Activated naive CD8-positive, alpha-beta T cell treated with anti-CD3 and anti-CD28 coated beads, Interleukin-2, amount 50 U/mL, for 24 hours (primary cell): ENCODE results near the gene MAGI3.
"Not testable (repeated sequence)": the region's sequence is repeated elsewhere in the genome, so short reads cannot be mapped to it uniquely, and the experiment has no call there.

Experiments
- ATAC-seq: fragments of 150-1000 bp; cut with Tn5 transposase; one replicate; pipeline ENCODE4 v1.10.0; 2021
- DNase-seq: peaks from one replicate; pipeline ENCODE4 v3.0.0; 2021
- H3K27ac Mint-ChIP-seq: one replicate; pipeline ENCODE4 v1.8.0; 2021; ENCODE audit warnings: mild to moderate bottlenecking, mixed read lengths
- H3K27me3 Mint-ChIP-seq: one replicate; pipeline ENCODE4 v1.8.0; 2021; ENCODE audit warnings: mixed read lengths
- H3K36me3 Mint-ChIP-seq: one replicate; pipeline ENCODE4 v1.8.0; 2021; ENCODE audit warnings: low read depth, mixed read lengths
- H3K4me1 Mint-ChIP-seq: one replicate; pipeline ENCODE4 v1.8.0; 2021; ENCODE audit warnings: mixed read lengths
- H3K4me3 Mint-ChIP-seq: one replicate; pipeline ENCODE4 v1.8.0; 2021; ENCODE audit warnings: mild to moderate bottlenecking, moderate library complexity, mixed read lengths
- H3K9me3 Mint-ChIP-seq: one replicate; pipeline ENCODE4 v1.8.0; 2021; ENCODE audit warnings: mixed read lengths

Gene MAGI3

GRCh38 chr1:113692824-113693431 is 302.6 kb downstream of the MAGI3 start:
- H3K4me3 Mint-ChIP-seq = no peak overlapping the region
- peaks cover 41% of the 10 kb centered on the region for H3K36me3 Mint-ChIP-seq
- no peaks in the 10 kb centered on the region for H3K27me3 Mint-ChIP-seq
- no peak for DNase-seq
- H3K9me3 Mint-ChIP-seq = peaks cover 28% of the 10 kb centered on the region
- H3K27ac Mint-ChIP-seq = no peak overlapping the region
- no peak for ATAC-seq
- H3K4me1 Mint-ChIP-seq = no peaks in the 10 kb centered on the region

GRCh38 chr1:113694910-113695309 is 304.6 kb downstream of the MAGI3 start:
- no peaks in the 10 kb centered on the region for H3K4me1 Mint-ChIP-seq
- no peak overlapping the region for H3K4me3 Mint-ChIP-seq
- ATAC-seq (no peak), DNase-seq (no peak)
- peaks cover 28% of the 10 kb centered on the region for H3K9me3 Mint-ChIP-seq
- no peaks in the 10 kb centered on the region for H3K27me3 Mint-ChIP-seq
- peaks cover 41% of the 10 kb centered on the region for H3K36me3 Mint-ChIP-seq
- no peak overlapping the region for H3K27ac Mint-ChIP-seq

GRCh38 chr1:113701429-113701828 is 311.1 kb downstream of the MAGI3 start:
- Mint-ChIP-seq H3K4me1 (no peaks in the 10 kb centered on the region), H3K36me3 (peaks cover 11% of the 10 kb centered on the region), H3K27me3 (no peaks in the 10 kb centered on the region), H3K9me3 (no peaks in the 10 kb centered on the region), H3K27ac (no peak overlapping the region), H3K4me3 (no peak overlapping the region)
- ATAC-seq = no peak
- DNase-seq = no peak

GRCh38 chr1:113714606-113715269 is 324.4 kb downstream of the MAGI3 start:
- Mint-ChIP-seq H3K9me3 (peaks cover 22% of the 10 kb centered on the region), H3K4me3 (no peak overlapping the region), H3K4me1 (no peaks in the 10 kb centered on the region), H3K27me3 (no peaks in the 10 kb centered on the region), H3K27ac (no peak overlapping the region), H3K36me3 (peaks cover 48% of the 10 kb centered on the region)
- ATAC-seq (no peak), DNase-seq (no peak)

- not testable (repeated sequence) for H3K27me3 Mint-ChIP-seq, DNase-seq, H3K4me3 Mint-ChIP-seq, ATAC-seq, H3K27ac Mint-ChIP-seq, H3K4me1 Mint-ChIP-seq
- Mint-ChIP-seq H3K9me3 (peaks cover 26% of the 10 kb centered on the region), H3K36me3 (peaks cover 58% of the 10 kb centered on the region)
These were observed 327.2 kb downstream of the MAGI3 start for GRCh38 chr1:113717506-113717905.

GRCh38 chr1:113718621-113719020 is 328.3 kb downstream of the MAGI3 start:
- H3K9me3 Mint-ChIP-seq = peaks cover 26% of the 10 kb centered on the region
- H3K27ac Mint-ChIP-seq, H3K4me3 Mint-ChIP-seq, H3K27me3 Mint-ChIP-seq, ATAC-seq, H3K4me1 Mint-ChIP-seq, DNase-seq: not testable (repeated sequence)
- peaks cover 58% of the 10 kb centered on the region for H3K36me3 Mint-ChIP-seq

- DNase-seq (no peak), ATAC-seq (no peak)
- Mint-ChIP-seq H3K27me3 (no peaks in the 10 kb centered on the region), H3K4me1 (no peaks in the 10 kb centered on the region), H3K36me3 (peaks cover 63% of the 10 kb centered on the region), H3K4me3 (no peak overlapping the region), H3K9me3 (peaks cover 26% of the 10 kb centered on the region), H3K27ac (no peak overlapping the region)
These were observed 330.7 kb downstream of the MAGI3 start for GRCh38 chr1:113721010-113721409.

GRCh38 chr1:113732802-113733201 is 342.5 kb downstream of the MAGI3 start:
- H3K27me3 Mint-ChIP-seq = no peaks in the 10 kb centered on the region
- peaks cover 3% of the 10 kb centered on the region for H3K4me1 Mint-ChIP-seq
- DNase-seq = no peak
- H3K27ac Mint-ChIP-seq = no peak overlapping the region
- H3K36me3 Mint-ChIP-seq = peaks cover 21% of the 10 kb centered on the region
- no peaks in the 10 kb centered on the region for H3K9me3 Mint-ChIP-seq
- H3K4me3 Mint-ChIP-seq = no peak overlapping the region
- no peak for ATAC-seq

- no peak for ATAC-seq
- H3K9me3 Mint-ChIP-seq = no peaks in the 10 kb centered on the region
- no peaks in the 10 kb centered on the region for H3K27me3 Mint-ChIP-seq
- DNase-seq = no peak
- no peak overlapping the region for H3K4me3 Mint-ChIP-seq
- peaks cover 18% of the 10 kb centered on the region for H3K36me3 Mint-ChIP-seq
- H3K4me1 Mint-ChIP-seq = peaks cover 3% of the 10 kb centered on the region
- H3K27ac Mint-ChIP-seq = no peak overlapping the region
These were observed 344.2 kb downstream of the MAGI3 start for GRCh38 chr1:113734357-113735055.
